Body of pancreas (tissue), 4 donors: ENCODE measurements around the gene MYO16.

Experiments used
- POLR2A ChIP-seq, 3 donors: fragments of 450-650 bp; IDR thresholded peaks; one replicate each; pipeline ENCODE4 v1.6.1; 2016; ENCODE audit warnings: antibody characterized with exemption in 3 of 3, mild to moderate bottlenecking in 2 of 3
- TF ChIP-seq, protein P1 (sequence below), 7 experiments: fragments of 450-650 bp in 4 of 7; fragments of 200-600 bp in 3 of 7; sonication (generic) in 3 of 7; IDR thresholded peaks; one replicate each; pipeline ENCODE4 v1.5.1; 2016 to 2019; ENCODE audit warnings: antibody characterized with exemption in 7 of 7

DNA sequence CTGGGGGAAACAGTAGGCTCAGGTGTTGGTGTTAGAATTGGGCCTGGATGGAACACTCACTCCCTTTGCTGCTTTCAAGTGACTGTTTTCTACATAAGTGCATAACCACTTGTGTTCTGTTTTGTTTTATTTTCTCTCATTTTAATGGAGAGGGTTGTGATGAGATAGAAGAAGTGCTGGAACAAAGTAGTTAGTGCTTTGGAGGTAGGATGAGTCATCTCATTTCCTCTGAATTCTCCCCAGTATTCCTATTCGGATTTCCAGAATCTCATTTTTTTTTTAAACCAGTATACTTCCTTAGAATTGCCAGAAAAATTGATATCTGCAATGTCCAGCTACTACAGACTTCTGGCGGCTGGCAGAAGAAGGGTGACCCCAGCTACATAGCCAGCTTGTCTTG, 575.9 kb downstream of the MYO16 start:
- no peak for TF ChIP-seq POLR2A (IDR thresholded peaks at IDR 0.05)
- TF ChIP-seq, protein P1, sequence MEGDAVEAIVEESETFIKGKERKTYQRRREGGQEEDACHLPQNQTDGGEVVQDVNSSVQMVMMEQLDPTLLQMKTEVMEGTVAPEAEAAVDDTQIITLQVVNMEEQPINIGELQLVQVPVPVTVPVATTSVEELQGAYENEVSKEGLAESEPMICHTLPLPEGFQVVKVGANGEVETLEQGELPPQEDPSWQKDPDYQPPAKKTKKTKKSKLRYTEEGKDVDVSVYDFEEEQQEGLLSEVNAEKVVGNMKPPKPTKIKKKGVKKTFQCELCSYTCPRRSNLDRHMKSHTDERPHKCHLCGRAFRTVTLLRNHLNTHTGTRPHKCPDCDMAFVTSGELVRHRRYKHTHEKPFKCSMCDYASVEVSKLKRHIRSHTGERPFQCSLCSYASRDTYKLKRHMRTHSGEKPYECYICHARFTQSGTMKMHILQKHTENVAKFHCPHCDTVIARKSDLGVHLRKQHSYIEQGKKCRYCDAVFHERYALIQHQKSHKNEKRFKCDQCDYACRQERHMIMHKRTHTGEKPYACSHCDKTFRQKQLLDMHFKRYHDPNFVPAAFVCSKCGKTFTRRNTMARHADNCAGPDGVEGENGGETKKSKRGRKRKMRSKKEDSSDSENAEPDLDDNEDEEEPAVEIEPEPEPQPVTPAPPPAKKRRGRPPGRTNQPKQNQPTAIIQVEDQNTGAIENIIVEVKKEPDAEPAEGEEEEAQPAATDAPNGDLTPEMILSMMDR (IDR thresholded peaks at IDR 0.05), result no peak
